HepG2 (cell line): ENCODE results near the gene IGFALS. TPM values are rescaled to one million over a fixed set of nuclear protein-coding genes. Genes with fewer than 3 reads are reported as not detected.

Experiments
- ATAC-seq: fragments of 200-7000 bp; cut with Tn5 transposase; 3 replicates; pipeline ENCODE4 v1.9.1; 2020; ENCODE audit warnings: mild to moderate bottlenecking, moderate library complexity
- BruUV-seq: library from RNA; stranded (reverse); fragments of 400-500 nt; replicated peaks from 2 replicates; lab custom pipeline; 2021; lab: Mats Ljungman, UMichigan
- CTCF ChIA-PET: fragments of 300-600 bp; formaldehyde crosslinking; extraction: SDS; loops from one replicate; lab custom pipeline; 2021; ENCODE audit warnings: low total read pairs, inconsistent platforms, low intra/inter-chr PET ratio; lab: Yijun Ruan, JAX
- POLR2A ChIA-PET: fragments of 350-600 bp; sonication (Branson Sonifier 250); formaldehyde crosslinking; loops from one replicate; lab custom pipeline; 2020; ENCODE audit warnings: antibody characterized with exemption, inconsistent platforms; lab: Yijun Ruan, JAX
- DNase-seq: peaks from one replicate; pipeline ENCODE4 v3.0.0-alpha.2; 2015; ENCODE audit warnings: low spot score
- FAIRE-seq: peaks from 3 replicates; lab custom pipeline; 2011; peaks lifted over from hg19 to GRCh38; lab: Jason Lieb, UNC
- H2AFZ ChIP-seq: one replicate; pipeline ENCODE4 v1.6.1; 2011; ENCODE audit warnings: low read length, inconsistent platforms
- H3K27ac ChIP-seq: fragments of 300-600 bp; 3 replicates; pipeline ENCODE4 v1.8.0; 2011; ENCODE audit warnings: mixed run types, mild to moderate bottlenecking, mixed read lengths, low read length, inconsistent platforms; ENCODE audit not compliant: insufficient read depth; ENCODE audit errors: extremely low read length
- H3K27me3 ChIP-seq, 2 experiments: fragments of 200-600 bp in 1 of 2; 2 replicates in 1 of 2; 3 replicates in 1 of 2; pipeline versions ENCODE4 v1.6.0 to v1.8.0; 2011; ENCODE audit warnings: low read length in 2 of 2, mild to moderate bottlenecking in 2 of 2, moderate library complexity in 2 of 2, inconsistent platforms in 1 of 2; ENCODE audit not compliant: insufficient read depth in 2 of 2, control insufficient read depth in 1 of 2
- H3K36me3 ChIP-seq, 2 experiments: fragments of 200-600 bp in 1 of 2; replicated peaks in 1 of 2; 2 replicates in 1 of 2; 3 replicates in 1 of 2; pipeline versions ENCODE4 v1.5.1 to v1.8.0; 2011; ENCODE audit warnings: low read length in 2 of 2, inconsistent platforms in 1 of 2; ENCODE audit not compliant: insufficient read depth in 2 of 2, control insufficient read depth in 1 of 2
- H3K4me1 ChIP-seq: 2 replicates; pipeline ENCODE4 v1.5.1; 2012; ENCODE audit warnings: low read length, inconsistent platforms; ENCODE audit not compliant: insufficient read depth
- H3K4me2 ChIP-seq: 2 replicates; pipeline ENCODE4 v1.6.0; 2011; ENCODE audit warnings: low read depth, low read length, inconsistent platforms
- H3K4me3 ChIP-seq, 3 experiments: fragments of 200-600 bp in 1 of 3; sonication (generic), shearing (Covaris generic) in 1 of 3; replicated peaks in 1 of 3; 2 replicates each; pipeline ENCODE4 v1.5.1; 2011 to 2016; ENCODE audit warnings: low read length in 3 of 3, inconsistent platforms in 2 of 3, low read depth in 2 of 3, mild to moderate bottlenecking in 2 of 3, control low read depth in 1 of 3, mixed read lengths in 1 of 3; ENCODE audit not compliant: insufficient read depth in 1 of 3
- H3K79me2 ChIP-seq: one replicate; pipeline ENCODE4 v1.6.1; 2011; ENCODE audit warnings: low read length, inconsistent platforms; ENCODE audit not compliant: insufficient read depth
- H3K9ac ChIP-seq: 2 replicates; pipeline ENCODE4 v1.6.0; 2011; ENCODE audit warnings: mild to moderate bottlenecking, low read depth, low read length, inconsistent platforms; ENCODE audit not compliant: insufficient read depth
- H3K9me3 ChIP-seq: 2 replicates; pipeline ENCODE4 v1.5.1; 2012; ENCODE audit warnings: mild to moderate bottlenecking, low read length
- H4K20me1 ChIP-seq: 2 replicates; pipeline ENCODE4 v1.6.0; 2011; ENCODE audit warnings: inconsistent platforms, mild to moderate bottlenecking, low read length, moderate library complexity; ENCODE audit not compliant: insufficient read depth
- CAMTA2 ChIP-seq: sonication (generic); formaldehyde crosslinking; IDR thresholded peaks from 2 replicates; pipeline ENCODE4 v1.4.0; 2020; ENCODE audit warnings: mild to moderate bottlenecking, missing genetic modification reagents, borderline replicate concordance
- NFIB ChIP-seq: sonication (generic); formaldehyde crosslinking; IDR thresholded peaks from 2 replicates; pipeline ENCODE4 v1.9.0; 2021; ENCODE audit warnings: missing genetic modification reagents, mild to moderate bottlenecking, borderline replicate concordance
- POLR2A ChIP-seq, 2 experiments: IDR thresholded peaks; 2 replicates each; pipeline ENCODE4 v1.6.1; 2011; ENCODE audit warnings: low read depth in 2 of 2, low read length in 2 of 2, mild to moderate bottlenecking in 1 of 2, moderate library complexity in 1 of 2; ENCODE audit not compliant: insufficient read depth in 1 of 2
- SALL1 ChIP-seq: sonication (generic); formaldehyde crosslinking; IDR thresholded peaks from 2 replicates; pipeline ENCODE4 v1.8.0; 2022; ENCODE audit warnings: mild to moderate bottlenecking, missing genetic modification reagents
- WGBS: methylation state at CpG from one replicate; pipeline ENCODE4 v1.1.6; 2017; ENCODE audit warnings: low lambda C conversion rate; 5-methylcytosine and 5-hydroxymethylcytosine counted together
- in situ Hi-C: cut with HindIII; loops from 2 replicates; pipeline ENCODE4 v1.10.0; 2017; ENCODE audit warnings: low pct_unique_long_range_greater_than_20kb; ENCODE audit not compliant: extremely low pct_ligation_motif_present
- intact Hi-C: fragments of 100-400 bp; cut with micrococcal nuclease; formaldehyde crosslinking; loops from one replicate; pipeline ENCODE4 v1.10.0; 2022; ENCODE audit not compliant: unreplicated experiment
- polyA plus RNA-seq, 8 experiments: library from polyadenylated mRNA; depleted of rRNA in 3 of 8; stranded (reverse) in 7 of 8; unstranded in 1 of 8; fragments of >200 nt; fragmentation: Illumina TruSeq in 4 of 8; extraction: Trizol in 4 of 8; gene quantifications; 2 replicates each; pipeline versions ENCODE4 v1.2.1 to v1.2.3, GENCODE V29; 2011 to 2016; ENCODE audit warnings: low read depth in 4 of 8, missing spikeins in 1 of 8, mixed read lengths in 1 of 8; ENCODE audit not compliant: insufficient read depth in 1 of 8
- total RNA-seq, 5 experiments: library from RNA; depleted of rRNA; stranded (reverse); fragments of >200 nt; fragmentation: Illumina TruSeq; extraction: Trizol; gene quantifications; 2 replicates each; pipeline ENCODE4 v1.2.3, GENCODE V29; 2016; ENCODE audit warnings: low read depth in 1 of 5

Gene IGFALS
- total and polyA plus RNA-seq, 2 of the 13 experiments (the other 11 are each of a cell fraction or from before 2014, with no cell fraction given) = 0.34 to 2.4 TPM

GRCh38 chr16:1775006-1775845 is 18.3 kb downstream of the IGFALS start:
- in situ Hi-C loops = no loop called here

GRCh38 chr16:1774448-1774780 is 19.1 kb downstream of the IGFALS start:
- peaks cover 30% of the 10 kb centered on the region for H3K79me2 ChIP-seq
- ChIA-PET POLR2A (interaction anchor here (1.0 to 3.8 kb wide), 4 partner anchors 8 to 53 kb away, joined by 4 to 23 read pairs (median 7); partner anchors contain the start of genes FAHD1, IGFALS, NUBP2 and SPSB3), CTCF (interaction anchor here (2.2 kb wide), 1 partner anchor 49 kb away, joined by 9 read pairs; no protein-coding TSS in a partner anchor)
- peak overlapping the region; percentile 94 to 96 (median 95) for H3K4me3 ChIP-seq
- peak overlapping the region; percentile 99; the same call in 1 of the 2 replicates for H3K9ac ChIP-seq
- intact Hi-C loops = loop anchor here (5.0 kb wide), 1 partner anchor 38 kb away; no protein-coding TSS in a partner anchor
- peak overlapping the region; percentile 90 for H3K27ac ChIP-seq
- TF ChIP-seq SALL1 (CRISPR knock-in tag) = no peak
- 0 out of 2 replicates have a peak, but pooled peaks have one; percentile 78 for TF ChIP-seq NFIB (CRISPR knock-in tag)
- no peaks in the 10 kb centered on the region; a peak in 2 of 5 replicates for H3K27me3 ChIP-seq
- H3K9me3 ChIP-seq = no peaks in the 10 kb centered on the region
- peaks cover 6 to 21% of the 10 kb centered on the region in 2 experiments; a peak in 4 of 5 replicates for H3K36me3 ChIP-seq
- H2AFZ ChIP-seq = no peak overlapping the region
- in situ Hi-C loops = no loop called here
- H3K4me2 ChIP-seq = peak overlapping the region; percentile 91
- H4K20me1 ChIP-seq = no peaks in the 10 kb centered on the region
- no TSS peak for BruUV-seq
- DNase-seq (no peak), ATAC-seq (no peak), FAIRE-seq (no peak)
- no CpG with 5 or more reads among the region's 7 CpGs for WGBS
- H3K4me1 ChIP-seq = peaks cover 12% of the 10 kb centered on the region

More at GRCh38 chr16:1775006-1775845, 18.3 kb downstream of the IGFALS start:
- no peak overlapping the region for H3K27ac ChIP-seq
- H3K79me2 ChIP-seq = peaks cover 30% of the 10 kb centered on the region
- ATAC-seq (no peak), DNase-seq (no peak), FAIRE-seq (no peak)
- H3K4me2 ChIP-seq = peak overlapping the region; percentile 91; the same call in 1 of the 2 replicates
- H3K9ac ChIP-seq = no peak overlapping the region
- ChIA-PET POLR2A (interaction anchor here (1.1 to 3.8 kb wide), 3 partner anchors 8 to 49 kb away, joined by 4 to 23 read pairs (median 10); partner anchors contain the start of genes IGFALS, NUBP2 and SPSB3), CTCF (no interaction called here)
- no peaks in the 10 kb centered on the region for H3K9me3 ChIP-seq
- no peak overlapping the region; a peak in 1 of 6 replicates for H3K4me3 ChIP-seq
- no peak overlapping the region for H2AFZ ChIP-seq
- H3K36me3 ChIP-seq = peaks cover 5 to 16% of the 10 kb centered on the region in 2 experiments; a peak in 4 of 5 replicates
- BruUV-seq = no TSS peak
- TF ChIP-seq CAMTA2 (CRISPR knock-in tag) (no peak), POLR2A (IDR thresholded peaks at IDR 0.05; ENCODE audit: insufficient read depth in 1 of 2, low read depth in 2 of 2, low read length in 2 of 2) (0 out of 4 replicates have a peak, but pooled peaks of 1 of the 2 experiments have one; percentile 20)
- 97% methylated on average over 24 of the region's 30 CpGs for WGBS
- intact Hi-C loops = no loop called here
- peaks cover 12% of the 10 kb centered on the region for H3K4me1 ChIP-seq
- no peaks in the 10 kb centered on the region for H4K20me1 ChIP-seq
- H3K27me3 ChIP-seq = no peaks in the 10 kb centered on the region; a peak in 2 of 5 replicates
